Lung (tissue), 12 donors: ENCODE results near the gene PARD3B. TPM values are rescaled to one million over a fixed set of nuclear protein-coding genes. Genes with fewer than 3 reads are reported as not detected.

ENCODE experiments used
- ATAC-seq: fragments of 200-7000 bp; cut with Tn5 transposase; one replicate; pipeline ENCODE4 v1.9.1; 2020; ENCODE audit warnings: moderate number of reproducible peaks; ENCODE audit not compliant: insufficient read depth, low FRiP score
- DNase-seq, 3 donors: peaks; one replicate each; pipeline ENCODE4 v3.0.0-alpha.2; 2013 to 2017
- H3K27ac ChIP-seq, 2 donors: one replicate each; pipeline ENCODE4 v1.5.1; 2013; ENCODE audit warnings: mild to moderate bottlenecking in 2 of 2, moderate library complexity in 2 of 2, control low read depth in 1 of 2, inconsistent platforms in 1 of 2, low read depth in 1 of 2, low read length in 1 of 2
- H3K27me3 ChIP-seq, 3 donors: one replicate each; pipeline ENCODE4 v1.5.1; 2013; ENCODE audit warnings: low read length in 2 of 3; ENCODE audit not compliant: control insufficient read depth in 3 of 3, insufficient read depth in 3 of 3
- H3K36me3 ChIP-seq, 4 donors: one replicate each; pipeline ENCODE4 v1.5.1; 2013; ENCODE audit warnings: low read length in 4 of 4, mild to moderate bottlenecking in 1 of 4, moderate library complexity in 1 of 4; ENCODE audit not compliant: control insufficient read depth in 4 of 4, insufficient read depth in 4 of 4
- H3K4me1 ChIP-seq, 5 donors: one replicate each; pipeline ENCODE4 v1.5.1; 2013; ENCODE audit warnings: low read length in 5 of 5, mild to moderate bottlenecking in 2 of 5, moderate library complexity in 1 of 5; ENCODE audit not compliant: control insufficient read depth in 5 of 5, insufficient read depth in 5 of 5
- H3K4me3 ChIP-seq: one replicate; pipeline ENCODE4 v1.5.1; 2013; ENCODE audit warnings: mild to moderate bottlenecking, control low read depth, moderate library complexity
- H3K9ac ChIP-seq, 2 donors: one replicate each; pipeline ENCODE4 v1.5.1; 2013; ENCODE audit warnings: low read length in 2 of 2, control low read depth in 1 of 2; ENCODE audit not compliant: insufficient read depth in 1 of 2
- H3K9me3 ChIP-seq, 4 donors: one replicate each; pipeline ENCODE4 v1.5.1; 2013; ENCODE audit warnings: low read length in 3 of 4, mild to moderate bottlenecking in 1 of 4, moderate library complexity in 1 of 4; ENCODE audit not compliant: control insufficient read depth in 4 of 4, insufficient read depth in 3 of 4
- WGBS, 2 donors: extraction: QIAGEN DNeasy Blood & Tissue Kit; methylation state at CpG; one replicate each; pipeline ENCODE4 v1.1.7; 2013; 5-methylcytosine and 5-hydroxymethylcytosine counted together
- polyA plus RNA-seq, 2 donors: library from polyadenylated mRNA; stranded (reverse); fragments of 200-250 nt; gene quantifications; one replicate each; pipeline ENCODE4 v1.2.1, GENCODE V29; 2013
- total RNA-seq, 2 donors: library from RNA; depleted of rRNA in 1 of 2; stranded (reverse); fragments of >200 nt in 1 of 2; gene quantifications; one replicate each; pipeline ENCODE4 v1.2.1, GENCODE V29; 2014 to 2021
- TF ChIP-seq, protein P1 (sequence below): IDR thresholded peaks from 2 replicates; pipeline ENCODE4 v1.5.1; 2012; ENCODE audit warnings: mild to moderate bottlenecking; ENCODE audit errors: control extremely low read depth, extremely low read depth
- donor health status: control.
- donor health status: control.
- donor health status: Bipolar disorder and iron deficiency.
- donor health status: healthy.
- donor health status: DM: yes; HTN: yes; CAD: no.

PARD3B gene
- total and polyA plus RNA-seq, 4 donors, result 2.4 to 38.7 (median 17.1) TPM

DNA sequence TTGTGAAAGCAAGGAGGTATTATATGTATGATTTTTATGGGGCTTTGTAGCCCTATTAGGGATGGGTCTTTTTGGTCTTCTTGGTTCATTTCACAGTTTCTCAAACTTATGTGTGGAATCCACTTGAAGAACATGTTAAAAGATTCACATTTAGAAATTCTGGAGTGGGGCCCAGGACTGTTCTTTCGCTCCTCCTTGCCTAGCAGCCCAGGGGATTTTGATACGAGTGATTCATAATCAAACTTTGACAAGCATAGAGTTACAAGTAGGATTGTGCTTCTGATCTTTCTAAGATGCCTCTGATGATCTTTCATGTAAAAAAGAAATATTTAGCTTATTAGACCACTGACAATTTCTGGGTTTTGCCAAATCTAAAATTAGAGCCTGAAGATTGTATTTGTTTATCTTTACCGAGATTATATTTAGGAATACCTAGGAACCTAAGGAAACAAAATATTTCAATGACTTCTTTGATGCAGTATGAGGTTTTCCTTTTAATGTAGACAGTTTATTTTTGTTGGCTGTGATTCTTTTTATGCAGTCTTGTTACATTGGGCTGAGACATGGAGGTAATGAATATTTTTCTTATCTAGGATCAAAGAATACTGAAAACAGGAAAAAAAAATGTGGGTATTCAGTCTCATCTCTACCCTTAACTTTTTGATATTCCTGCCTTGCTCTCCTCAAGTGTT is 324.0 kb downstream of the PARD3B start:
- Histone ChIP-seq H3K9ac (no peak overlapping the region), H3K9me3 (no peaks in the 10 kb centered on the region), H3K4me1 (peaks cover 0 to 16% (median 11%) of the 10 kb centered on the region in 5 donors), H3K27ac (no peak overlapping the region), H3K4me3 (no peak overlapping the region), H3K36me3 (no peaks in the 10 kb centered on the region), H3K27me3 (no peaks in the 10 kb centered on the region)
- 44 to 77% methylated on average over 3 of the region's 3 CpGs for WGBS, 2 donors
- TF ChIP-seq, protein P1, sequence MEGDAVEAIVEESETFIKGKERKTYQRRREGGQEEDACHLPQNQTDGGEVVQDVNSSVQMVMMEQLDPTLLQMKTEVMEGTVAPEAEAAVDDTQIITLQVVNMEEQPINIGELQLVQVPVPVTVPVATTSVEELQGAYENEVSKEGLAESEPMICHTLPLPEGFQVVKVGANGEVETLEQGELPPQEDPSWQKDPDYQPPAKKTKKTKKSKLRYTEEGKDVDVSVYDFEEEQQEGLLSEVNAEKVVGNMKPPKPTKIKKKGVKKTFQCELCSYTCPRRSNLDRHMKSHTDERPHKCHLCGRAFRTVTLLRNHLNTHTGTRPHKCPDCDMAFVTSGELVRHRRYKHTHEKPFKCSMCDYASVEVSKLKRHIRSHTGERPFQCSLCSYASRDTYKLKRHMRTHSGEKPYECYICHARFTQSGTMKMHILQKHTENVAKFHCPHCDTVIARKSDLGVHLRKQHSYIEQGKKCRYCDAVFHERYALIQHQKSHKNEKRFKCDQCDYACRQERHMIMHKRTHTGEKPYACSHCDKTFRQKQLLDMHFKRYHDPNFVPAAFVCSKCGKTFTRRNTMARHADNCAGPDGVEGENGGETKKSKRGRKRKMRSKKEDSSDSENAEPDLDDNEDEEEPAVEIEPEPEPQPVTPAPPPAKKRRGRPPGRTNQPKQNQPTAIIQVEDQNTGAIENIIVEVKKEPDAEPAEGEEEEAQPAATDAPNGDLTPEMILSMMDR, result no peak
- ATAC-seq (no peak), DNase-seq (no peak)

DNA sequence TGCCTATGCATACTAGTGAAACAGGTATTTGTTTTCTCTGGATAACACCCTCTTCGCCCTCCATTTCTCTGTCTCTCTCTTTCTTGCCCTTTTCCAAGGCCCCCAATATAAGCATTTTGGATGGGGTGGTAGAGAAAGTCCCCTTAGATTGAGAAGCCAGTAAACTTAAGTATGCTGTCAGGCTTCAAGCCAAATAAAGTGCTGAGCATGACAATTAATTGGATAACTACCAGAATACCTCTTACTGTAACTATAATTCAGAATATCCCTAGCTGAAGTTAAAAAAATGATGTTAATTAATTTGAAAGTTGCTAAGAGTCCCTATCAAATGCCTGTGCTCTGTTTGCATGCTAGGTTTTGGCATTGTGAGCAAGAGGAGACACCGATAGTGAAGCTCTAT is 324.8 kb downstream of the PARD3B start:
- Histone ChIP-seq H3K9me3 (no peaks in the 10 kb centered on the region), H3K9ac (no peak overlapping the region), H3K27ac (no peak overlapping the region), H3K4me1 (peaks cover 0 to 16% (median 11%) of the 10 kb centered on the region in 5 donors), H3K27me3 (no peaks in the 10 kb centered on the region), H3K4me3 (no peak overlapping the region), H3K36me3 (no peaks in the 10 kb centered on the region)
- TF ChIP-seq, protein P1, result no peak
- ATAC-seq, result no peak
- 85 to 91% methylated on average over 2 of the region's 2 CpGs for WGBS, 2 donors
- no peak for DNase-seq

DNA sequence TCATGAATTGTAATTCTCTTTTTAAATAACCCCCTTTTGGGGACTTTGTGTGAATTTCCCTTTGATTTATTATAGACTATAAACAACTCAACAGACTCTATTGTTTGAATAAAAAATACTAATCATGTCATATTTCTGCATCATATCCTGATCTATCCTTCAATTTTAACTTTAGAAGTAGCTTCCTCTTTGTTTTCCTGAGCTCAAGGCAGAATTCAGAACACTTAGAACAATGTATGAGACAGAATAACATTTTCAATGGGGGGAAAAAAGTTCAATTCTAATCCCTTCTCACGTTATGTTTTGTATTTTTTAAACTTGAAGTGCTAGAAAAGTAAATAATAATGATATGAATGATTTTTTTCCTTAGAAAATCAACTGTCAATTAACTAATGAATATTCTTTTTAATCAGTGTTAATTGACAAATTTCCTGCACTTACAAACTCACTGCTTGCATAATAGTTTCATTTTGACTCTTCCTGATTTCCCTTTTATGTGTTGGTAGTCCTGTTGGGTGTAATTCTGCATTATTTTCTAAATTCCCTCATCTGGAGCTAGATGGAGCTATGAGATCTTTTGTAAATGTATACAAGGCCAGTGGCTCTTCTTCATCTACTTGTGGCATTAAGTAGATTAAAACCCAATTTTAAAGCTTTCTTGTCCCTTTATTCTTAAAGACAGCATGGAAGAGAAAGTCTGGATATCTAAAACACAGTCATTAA is 326.1 kb downstream of the PARD3B start:
- Histone ChIP-seq H3K9me3 (no peaks in the 10 kb centered on the region), H3K4me3 (no peak overlapping the region), H3K27me3 (no peaks in the 10 kb centered on the region), H3K27ac (no peak overlapping the region), H3K9ac (no peak overlapping the region), H3K36me3 (no peaks in the 10 kb centered on the region), H3K4me1 (peaks cover 0 to 16% (median 11%) of the 10 kb centered on the region in 5 donors)
- ATAC-seq (peak; percentile 28), DNase-seq (peak in 2 of 3 donors; percentile 74 to 77)
- TF ChIP-seq, protein P1, result no peak
- WGBS, 2 donors, result 56 to 68% methylated on average over 1 of the region's 1 CpG
